SJSA1 (cell line): ENCODE data around the gene ZNF20. TPM values are rescaled to one million over a fixed set of nuclear protein-coding genes. Genes with fewer than 3 reads are reported as not detected.
"Not testable (repeated sequence)": the region's sequence is repeated elsewhere in the genome, so short reads cannot be mapped to it uniquely, and the experiment has no call there.

Source experiments
- DNase-seq, 2 experiments: peaks; one replicate each; pipeline ENCODE4 v3.0.0-alpha.2; 2015 to 2020; ENCODE audit warnings: low spot score in 2 of 2, low read depth in 1 of 2
- H3K27ac ChIP-seq: fragments of 250-450 bp; sonication (Bioruptor Pico); 2 replicates; pipeline ENCODE4 v1.5.1; 2020; ENCODE audit warnings: mild to moderate bottlenecking, moderate library complexity
- H3K27me3 ChIP-seq: fragments of 250-450 bp; sonication (Bioruptor Pico); replicated peaks from 2 replicates; pipeline ENCODE4 v1.5.1; 2020; ENCODE audit warnings: mild to moderate bottlenecking, moderate library complexity
- H3K36me3 ChIP-seq: fragments of 250-450 bp; sonication (Bioruptor Pico); 2 replicates; pipeline ENCODE4 v1.5.1; 2020; ENCODE audit warnings: mild to moderate bottlenecking
- H3K4me1 ChIP-seq: fragments of 250-450 bp; sonication (Bioruptor Pico); replicated peaks from 2 replicates; pipeline ENCODE4 v1.6.1; 2021; ENCODE audit warnings: mild to moderate bottlenecking
- H3K4me3 ChIP-seq: fragments of 250-450 bp; sonication (Bioruptor Pico); 2 replicates; pipeline ENCODE4 v1.5.1; 2020; ENCODE audit warnings: mild to moderate bottlenecking
- H3K9me3 ChIP-seq: fragments of 250-450 bp; sonication (Bioruptor Pico); replicated peaks from 2 replicates; pipeline ENCODE4 v1.5.1; 2020; ENCODE audit warnings: mild to moderate bottlenecking
- total RNA-seq: library from RNA; depleted of rRNA; stranded (reverse); fragments of >200 nt; shearing (Covaris generic); gene quantifications from 2 replicates; pipeline ENCODE4 v1.2.3, GENCODE V29; 2014

Gene ZNF20
- total RNA-seq, 1 experiment from 2014 or later, result 5.4 TPM

DNA sequence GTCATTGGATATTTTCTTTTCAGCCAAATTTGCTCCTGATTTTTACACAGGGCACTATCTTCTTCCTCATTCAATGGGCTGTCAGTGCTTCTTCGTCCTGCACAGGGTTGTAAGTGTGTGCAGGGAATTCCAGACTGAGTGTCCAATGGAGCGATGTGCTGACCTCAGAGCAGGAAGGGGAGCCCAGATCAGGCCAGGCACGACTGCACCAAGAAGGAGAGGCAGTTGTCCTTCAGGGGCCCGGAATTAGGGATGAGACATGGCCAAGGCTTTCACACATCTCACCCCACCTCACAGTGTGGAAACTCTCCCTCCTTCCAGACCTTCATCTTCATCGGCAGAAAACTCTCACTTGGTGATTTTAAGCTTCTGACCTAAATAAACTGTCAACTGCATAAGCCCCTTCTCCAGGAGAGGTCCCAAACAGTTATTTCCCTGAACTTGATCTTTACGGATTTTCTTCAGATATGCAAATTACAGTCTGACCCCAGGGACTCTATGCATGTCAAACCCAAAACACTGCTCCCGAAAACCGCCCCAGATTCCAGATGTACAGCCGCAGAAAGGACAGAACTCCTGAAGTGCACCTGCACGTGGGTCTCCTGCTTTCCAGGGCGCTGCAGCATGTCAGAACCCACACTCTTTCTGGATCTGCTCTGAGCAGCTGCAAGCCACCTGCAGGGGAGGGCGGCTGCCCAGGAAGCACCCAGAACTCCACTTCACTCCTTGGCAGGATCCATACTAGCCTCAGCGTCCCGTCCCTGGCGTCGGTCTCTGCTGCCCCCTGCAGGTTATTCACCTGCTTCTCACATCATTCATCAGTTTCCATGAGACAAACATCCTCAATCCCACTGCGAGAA, 625 bp upstream of the ZNF20 start:
- Histone ChIP-seq H3K9me3 (peaks cover 9% of the 10 kb centered on the region; the same call in 1 of the 2 replicates), H3K4me3 (peak overlapping the region; percentile 60), H3K27me3 (no peaks in the 10 kb centered on the region), H3K36me3 (peaks cover 54% of the 10 kb centered on the region), H3K4me1 (peaks cover 12% of the 10 kb centered on the region), H3K27ac (no peak overlapping the region)
- peak; percentile 50 to 77 for DNase-seq

- peaks cover 55% of the 10 kb centered on the region for H3K36me3 ChIP-seq
- H3K27ac ChIP-seq, result peak overlapping the region; percentile 70; the same call in 1 of the 2 replicates
- H3K9me3 ChIP-seq, result no peaks in the 10 kb centered on the region; the same call in 1 of the 2 replicates
- DNase-seq, result no peak
- peak overlapping the region; percentile 60 for H3K4me3 ChIP-seq
- peaks cover 12% of the 10 kb centered on the region for H3K4me1 ChIP-seq
- no peaks in the 10 kb centered on the region for H3K27me3 ChIP-seq
Observed at GRCh38 chr19:12139269-12139668, 881 bp downstream of the ZNF20 start.

GRCh38 chr19:12137221-12137940, 2.8 kb downstream of the ZNF20 start:
- H3K9me3 ChIP-seq, result peaks cover 16% of the 10 kb centered on the region
- H3K27ac ChIP-seq, result no peak overlapping the region
- no peak for DNase-seq
- H3K4me3 ChIP-seq, result no peak overlapping the region
- no peaks in the 10 kb centered on the region for H3K27me3 ChIP-seq
- peaks cover 66% of the 10 kb centered on the region for H3K36me3 ChIP-seq
- H3K4me1 ChIP-seq, result peaks cover 12% of the 10 kb centered on the region

DNA sequence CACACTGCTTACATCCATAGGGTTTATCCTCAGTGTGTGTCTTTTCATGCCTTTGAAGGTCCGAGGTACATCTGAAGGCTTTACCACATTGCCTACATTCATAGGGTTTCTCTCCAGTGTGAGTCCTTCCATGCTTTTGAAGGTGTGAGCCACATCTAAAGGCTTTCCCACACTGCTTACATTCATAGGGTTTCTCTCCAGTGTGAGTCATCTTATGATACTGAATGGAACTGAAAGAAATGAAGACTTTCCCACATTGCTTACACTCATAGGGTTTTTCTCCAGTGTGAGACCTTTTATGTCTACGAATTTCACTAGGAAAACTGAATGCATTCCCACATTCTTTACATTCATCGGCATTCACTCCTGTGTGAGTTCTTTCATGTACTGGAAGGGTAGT, 7.1 kb downstream of the ZNF20 start:
- no peak for DNase-seq

DNA sequence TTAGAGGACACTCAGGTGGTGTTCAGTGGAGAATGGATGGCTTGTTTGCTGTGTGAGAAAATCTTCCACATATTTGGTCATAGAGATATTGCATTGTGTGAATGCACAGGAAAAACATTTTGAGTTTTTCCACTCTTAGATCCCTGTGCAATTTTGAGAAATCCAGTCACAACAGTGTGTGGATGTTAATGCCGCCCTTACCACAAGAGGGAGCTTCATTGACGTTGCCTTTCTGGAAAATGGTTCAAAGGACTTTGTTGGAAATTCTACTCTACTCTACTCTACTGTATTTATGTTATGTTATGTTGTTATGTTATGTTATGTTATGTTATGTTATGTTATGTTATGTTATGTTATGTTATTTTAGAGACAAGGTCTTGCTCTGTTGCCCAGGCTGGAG, 13.4 kb downstream of the ZNF20 start:
- Histone ChIP-seq H3K27ac (no peak overlapping the region), H3K27me3 (no peaks in the 10 kb centered on the region), H3K4me3 (no peak overlapping the region), H3K4me1 (no peaks in the 10 kb centered on the region), H3K9me3 (peaks cover 31% of the 10 kb centered on the region), H3K36me3 (peaks cover 13% of the 10 kb centered on the region)
- DNase-seq, result no peak

More for the DNA sequence above, 7.1 kb downstream of the ZNF20 start:
- Histone ChIP-seq H3K4me1 (no peaks in the 10 kb centered on the region), H3K27me3 (no peaks in the 10 kb centered on the region), H3K9me3 (peaks cover 35% of the 10 kb centered on the region), H3K27ac (no peak overlapping the region), H3K4me3 (no peak overlapping the region), H3K36me3 (peaks cover 74% of the 10 kb centered on the region)

- H3K27ac ChIP-seq, result no peak overlapping the region
- H3K9me3 ChIP-seq, result peaks cover 12% of the 10 kb centered on the region
- no peak overlapping the region for H3K4me3 ChIP-seq
- no peak for DNase-seq
- H3K36me3 ChIP-seq, result no peaks in the 10 kb centered on the region
- no peaks in the 10 kb centered on the region for H3K4me1 ChIP-seq
- no peaks in the 10 kb centered on the region for H3K27me3 ChIP-seq
Observed at GRCh38 chr19:12117201-12117970, 22.8 kb downstream of the ZNF20 start.

DNA sequence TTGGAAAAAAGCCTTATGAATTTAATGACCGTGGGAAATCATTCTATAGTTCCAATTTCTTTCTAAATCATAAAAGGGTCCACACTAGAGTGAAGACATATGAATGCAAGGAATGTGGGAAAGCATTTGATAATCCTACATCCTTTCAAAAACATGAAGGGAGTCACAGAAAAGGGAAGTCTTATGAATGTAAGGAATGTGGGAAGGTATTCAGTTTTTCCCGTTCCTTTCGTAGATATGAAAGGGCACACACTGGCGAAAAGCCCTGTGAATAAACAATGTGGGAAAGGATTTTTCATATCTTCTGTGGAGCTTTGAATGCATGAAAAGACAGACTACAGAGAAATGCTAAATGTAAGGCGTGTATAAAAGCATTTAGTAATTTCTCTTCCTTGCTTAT, 27.0 kb downstream of the ZNF20 start:
- H3K27me3 ChIP-seq, result no peaks in the 10 kb centered on the region
- H3K4me1 ChIP-seq, result no peaks in the 10 kb centered on the region
- no peak overlapping the region for H3K4me3 ChIP-seq
- H3K9me3 ChIP-seq, result peaks cover 18% of the 10 kb centered on the region
- DNase-seq, result no peak
- H3K36me3 ChIP-seq, result peaks cover 9% of the 10 kb centered on the region; the same call in 1 of the 2 replicates
- peak overlapping the region; percentile 49; the same call in 1 of the 2 replicates for H3K27ac ChIP-seq

DNA sequence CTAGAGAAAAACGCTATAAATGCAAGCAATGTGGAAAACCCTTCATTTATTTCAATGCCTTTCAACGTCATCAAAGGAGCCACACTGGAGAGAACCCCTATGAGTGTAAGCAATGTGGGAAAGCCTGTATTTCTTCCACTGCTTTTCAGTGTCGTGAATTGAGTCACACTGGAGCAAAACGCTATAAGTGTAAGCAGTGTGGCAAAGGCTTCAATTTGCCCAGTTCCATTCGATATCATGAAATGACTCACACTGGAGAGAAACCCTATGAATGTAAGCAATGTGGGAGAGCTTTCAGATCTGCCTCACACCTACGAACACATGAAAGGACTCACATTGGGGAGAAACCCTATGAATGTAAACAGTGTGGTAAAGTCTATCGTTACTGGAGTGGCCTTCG, 27.4 kb downstream of the ZNF20 start:
- no peak for DNase-seq
- peaks cover 9% of the 10 kb centered on the region; the same call in 1 of the 2 replicates for H3K36me3 ChIP-seq
- no peaks in the 10 kb centered on the region for H3K27me3 ChIP-seq
- H3K4me1 ChIP-seq, result no peaks in the 10 kb centered on the region
- no peak overlapping the region for H3K4me3 ChIP-seq
- H3K9me3 ChIP-seq, result peaks cover 18% of the 10 kb centered on the region
- H3K27ac ChIP-seq, result peak overlapping the region; percentile 49

- Histone ChIP-seq H3K9me3 (peaks cover 18% of the 10 kb centered on the region), H3K27me3 (no peaks in the 10 kb centered on the region), H3K36me3 (peaks cover 9% of the 10 kb centered on the region; the same call in 1 of the 2 replicates), H3K4me1 (no peaks in the 10 kb centered on the region), H3K4me3 (no peak overlapping the region), H3K27ac (peak overlapping the region; percentile 49)
- no peak for DNase-seq
Observed at GRCh38 chr19:12111943-12112637, 28.1 kb downstream of the ZNF20 start.

DNA sequence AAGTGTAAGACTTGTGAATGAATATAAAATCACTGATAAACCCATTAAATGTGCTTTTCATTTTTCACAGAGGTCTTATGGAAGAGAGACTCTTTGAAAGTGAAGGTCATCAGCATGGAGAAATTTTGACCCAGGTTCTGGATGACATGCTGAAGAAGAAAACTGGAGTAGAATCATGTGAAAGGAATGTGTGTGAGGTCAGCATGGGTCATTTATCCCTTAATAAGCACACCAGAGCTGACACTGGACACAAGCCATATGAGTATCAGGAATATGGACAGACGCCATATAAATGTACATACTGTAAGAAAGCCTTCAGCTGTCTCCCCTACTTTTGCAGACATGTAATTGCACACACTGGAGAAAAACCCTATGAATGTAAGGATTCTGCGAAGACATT, 29.0 kb downstream of the ZNF20 start:
- peaks cover 9% of the 10 kb centered on the region; the same call in 1 of the 2 replicates for H3K36me3 ChIP-seq
- DNase-seq, result no peak
- H3K27me3 ChIP-seq, result no peaks in the 10 kb centered on the region
- H3K4me3 ChIP-seq, result no peak overlapping the region
- peaks cover 18% of the 10 kb centered on the region for H3K9me3 ChIP-seq
- no peak overlapping the region for H3K27ac ChIP-seq
- no peaks in the 10 kb centered on the region for H3K4me1 ChIP-seq

DNA sequence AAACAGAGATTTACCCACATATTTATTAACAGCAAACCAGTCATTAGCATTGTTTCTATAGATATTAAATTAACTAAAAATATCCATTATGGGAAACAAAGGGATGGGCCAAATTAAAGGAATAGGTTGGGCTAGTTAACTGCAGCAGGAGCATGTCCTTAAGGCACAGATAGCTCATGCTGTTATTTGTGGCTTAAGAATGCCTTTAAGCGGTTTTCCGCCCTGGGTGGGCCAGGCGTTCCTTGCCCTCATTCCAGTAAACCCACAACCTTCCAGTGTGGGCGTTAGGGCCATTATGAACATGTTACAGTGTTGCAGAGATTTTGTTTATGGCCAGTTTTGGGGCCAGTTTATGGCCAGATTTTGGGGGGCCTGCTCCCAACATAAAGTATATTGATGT, 36.2 kb downstream of the ZNF20 start:
- H3K36me3 ChIP-seq, H3K4me1 ChIP-seq, H3K27ac ChIP-seq, H3K27me3 ChIP-seq, H3K4me3 ChIP-seq, DNase-seq, H3K9me3 ChIP-seq: not testable (repeated sequence)

GRCh38 chr19:12098040-12098439, 42.1 kb downstream of the ZNF20 start:
- H3K4me3 ChIP-seq, result no peak overlapping the region
- no peaks in the 10 kb centered on the region; the same call in 1 of the 2 replicates for H3K9me3 ChIP-seq
- H3K27me3 ChIP-seq, result no peaks in the 10 kb centered on the region
- no peaks in the 10 kb centered on the region for H3K4me1 ChIP-seq
- no peak overlapping the region for H3K27ac ChIP-seq
- H3K36me3 ChIP-seq, result 0 out of 2 replicates have a peak, but pooled peaks cover 2% of the 10 kb centered on the region
- DNase-seq, result no peak
